Measurements from ENCODE around the gene PRDM16.

Gene PRDM16

GRCh38 chr1:3207217-3207848 is 138.3 kb downstream of the PRDM16 start:
- DNase-seq: no peak
- TF ChIP-seq GATA1 (IDR thresholded peaks at IDR 0.05; ENCODE audit: low read depth, low read length) (no peak), POLR2A (IDR thresholded peaks at IDR 0.05; ENCODE audit: low read length) (no peak)

- no peak for TF ChIP-seq POLR2A (IDR thresholded peaks at IDR 0.05; ENCODE audit: low read length)
- TF ChIP-seq GATA1 (IDR thresholded peaks at IDR 0.05; ENCODE audit: low read depth, low read length): no peak
Measured at GRCh38 chr1:3208819-3209200, 139.8 kb downstream of the PRDM16 start.

GRCh38 chr1:3209201-3209600 is 140.2 kb downstream of the PRDM16 start:
- DNase-seq: no peak

More at GRCh38 chr1:3208819-3209200, 139.8 kb downstream of the PRDM16 start:
- no peak for DNase-seq

GRCh38 chr1:3211582-3212375 is 142.8 kb downstream of the PRDM16 start:
- TF ChIP-seq POLR2A (IDR thresholded peaks at IDR 0.05; ENCODE audit: low read length) (no peak), GATA1 (IDR thresholded peaks at IDR 0.05; ENCODE audit: low read depth, low read length) (no peak)
- no peak for DNase-seq

More at GRCh38 chr1:3209201-3209600, 140.2 kb downstream of the PRDM16 start:
- no peak for TF ChIP-seq POLR2A (IDR thresholded peaks at IDR 0.05; ENCODE audit: low read length)

GRCh38 chr1:3212453-3213355 is 143.7 kb downstream of the PRDM16 start:
- no peak for DNase-seq
- TF ChIP-seq POLR2A (IDR thresholded peaks at IDR 0.05; ENCODE audit: low read length): no peak
- TF ChIP-seq GATA1 (IDR thresholded peaks at IDR 0.05; ENCODE audit: low read depth, low read length): no peak

- TF ChIP-seq GATA1 (IDR thresholded peaks at IDR 0.05; ENCODE audit: low read depth, low read length) (no peak), POLR2A (IDR thresholded peaks at IDR 0.05; ENCODE audit: low read length) (no peak)
- no peak for DNase-seq
Measured at GRCh38 chr1:3213730-3214129, 144.7 kb downstream of the PRDM16 start.

- DNase-seq: no peak
Measured at GRCh38 chr1:3215198-3216014, 146.4 kb downstream of the PRDM16 start.

GRCh38 chr1:3216015-3216391 is 147.0 kb downstream of the PRDM16 start:
- DNase-seq: no peak
- TF ChIP-seq GATA1 (IDR thresholded peaks at IDR 0.05; ENCODE audit: low read depth, low read length) (no peak), POLR2A (IDR thresholded peaks at IDR 0.05; ENCODE audit: low read length) (no peak)

More at GRCh38 chr1:3215198-3216014, 146.4 kb downstream of the PRDM16 start:
- TF ChIP-seq POLR2A (IDR thresholded peaks at IDR 0.05; ENCODE audit: low read length): no peak
- TF ChIP-seq GATA1 (IDR thresholded peaks at IDR 0.05; ENCODE audit: low read depth, low read length): no peak

GRCh38 chr1:3217181-3217641 is 148.2 kb downstream of the PRDM16 start:
- TF ChIP-seq POLR2A (IDR thresholded peaks at IDR 0.05; ENCODE audit: low read length) (no peak), GATA1 (IDR thresholded peaks at IDR 0.05; ENCODE audit: low read depth, low read length) (no peak)
- no peak for DNase-seq

- no peak for DNase-seq
- no peak for TF ChIP-seq POLR2A (IDR thresholded peaks at IDR 0.05; ENCODE audit: low read length)
- TF ChIP-seq GATA1 (IDR thresholded peaks at IDR 0.05; ENCODE audit: low read depth, low read length): no peak
Measured at GRCh38 chr1:3217979-3218679, 149.1 kb downstream of the PRDM16 start.

GRCh38 chr1:3219005-3219790 is 150.2 kb downstream of the PRDM16 start:
- TF ChIP-seq POLR2A (IDR thresholded peaks at IDR 0.05; ENCODE audit: low read length) (no peak), GATA1 (IDR thresholded peaks at IDR 0.05; ENCODE audit: low read depth, low read length) (no peak)
- DNase-seq: no peak

All from erythroblast (primary cell).